ENCODE measurements around the gene FHL5.
"Not testable (repeated sequence)": the region's sequence is repeated elsewhere in the genome, so short reads cannot be mapped to it uniquely, and the experiment has no call there.

FHL5 gene

DNA sequence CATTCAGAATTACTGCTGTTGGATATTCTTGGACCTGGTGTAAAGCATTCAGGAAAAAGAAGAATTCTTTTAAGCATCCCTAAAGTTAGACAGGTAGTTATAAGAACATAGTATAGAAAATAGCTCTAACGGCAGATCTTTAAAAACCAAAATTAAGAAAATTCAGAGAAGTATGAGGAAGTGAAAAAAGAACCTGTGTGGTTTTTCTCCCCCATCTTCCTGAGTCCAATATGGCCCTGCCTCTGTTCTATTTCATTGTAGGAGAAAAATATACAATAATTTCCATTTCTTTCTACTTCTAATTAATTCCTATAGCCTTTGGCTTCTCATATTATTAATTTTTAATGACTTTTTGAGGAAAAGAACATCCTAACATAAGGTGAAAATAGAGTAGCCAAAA is 47.1 kb downstream of the FHL5 start:
- DNase-seq (ENCODE audit: low read depth in 2 of 2) = no peak

DNA sequence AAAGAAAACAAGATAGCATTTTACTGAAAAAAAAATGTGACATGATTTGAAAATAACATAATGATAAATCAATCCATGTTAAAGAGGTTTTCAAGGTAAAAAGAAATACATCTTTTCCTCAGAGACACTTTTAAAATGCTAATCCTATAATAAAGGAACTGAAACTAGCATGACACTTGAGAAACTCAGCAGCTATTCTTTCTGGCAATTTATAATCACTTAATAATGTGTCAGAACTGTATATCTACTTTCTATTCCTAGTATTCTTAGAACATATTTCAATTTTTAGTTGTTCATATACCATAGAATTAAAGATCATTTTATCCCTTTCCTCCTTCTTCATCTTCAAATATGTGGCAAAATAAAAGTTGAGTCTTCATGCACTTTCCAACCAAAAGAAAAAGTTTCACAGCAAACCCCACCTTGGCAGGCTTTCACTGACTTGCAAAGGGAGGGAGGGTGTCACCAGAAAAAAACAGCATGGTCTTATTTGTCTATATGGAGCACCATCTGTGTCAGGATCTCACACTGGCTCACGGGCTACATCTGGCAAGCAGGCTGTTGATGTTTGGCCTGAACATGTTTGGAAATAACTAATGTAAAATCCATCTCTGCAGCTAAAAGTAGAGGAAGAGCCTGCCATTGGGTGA is 48.5 kb downstream of the FHL5 start:
- DNase-seq (ENCODE audit: low read depth in 2 of 2) = no peak

DNA sequence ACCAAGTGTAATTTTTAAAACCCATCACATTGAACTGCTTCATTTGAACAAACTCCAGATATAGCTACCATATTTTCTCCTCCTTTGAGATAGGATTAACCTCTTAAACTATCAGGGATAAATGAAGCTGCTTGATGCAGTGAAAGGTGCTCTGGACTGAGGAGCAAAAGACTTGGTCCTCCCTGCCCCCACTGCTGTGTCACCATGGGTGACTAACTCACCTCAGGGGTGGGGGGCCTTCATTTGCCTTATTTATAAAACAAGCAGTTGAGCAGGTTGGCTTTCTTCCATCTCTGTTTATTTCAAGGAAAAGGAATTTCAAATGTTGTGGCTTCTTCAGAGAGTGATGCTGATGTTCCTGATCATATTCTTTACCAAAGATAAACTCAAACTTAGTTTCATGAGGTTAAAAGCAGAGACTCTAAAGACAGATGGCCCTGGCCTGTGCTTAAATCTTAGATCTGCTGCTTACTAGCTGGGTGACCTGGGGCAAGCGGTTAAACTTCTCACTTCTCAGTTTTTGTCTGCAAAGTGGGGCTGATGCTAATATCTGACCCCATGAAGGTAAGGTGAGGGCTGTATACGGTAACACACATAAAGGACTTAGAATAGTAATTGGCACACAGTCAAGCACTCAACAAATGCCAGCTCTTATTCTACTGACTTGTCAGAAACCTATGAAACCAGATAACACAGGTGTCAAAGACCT is 50.5 kb downstream of the FHL5 start:
- DNase-seq (ENCODE audit: low read depth in 2 of 2) = no peak

DNA sequence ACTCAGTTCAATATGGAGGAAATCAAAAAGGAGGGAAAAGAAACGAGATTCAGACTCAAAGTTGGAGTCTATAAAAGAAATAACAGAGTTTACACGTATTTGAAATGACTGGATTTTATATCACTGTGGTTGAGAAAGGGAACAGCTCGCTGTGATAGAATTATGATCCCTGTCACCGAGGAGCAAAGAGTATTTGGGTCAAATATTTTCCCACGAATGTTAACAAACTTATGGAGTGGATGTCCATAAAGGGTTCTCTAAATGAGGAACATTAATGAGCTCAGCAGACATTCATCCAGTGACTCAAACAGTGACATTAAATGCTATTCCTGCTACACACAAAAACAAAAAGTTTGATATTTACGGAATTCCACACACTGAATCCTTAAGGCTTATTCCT is 57.9 kb downstream of the FHL5 start:
- DNase-seq (ENCODE audit: low read depth in 2 of 2) = no peak

DNA sequence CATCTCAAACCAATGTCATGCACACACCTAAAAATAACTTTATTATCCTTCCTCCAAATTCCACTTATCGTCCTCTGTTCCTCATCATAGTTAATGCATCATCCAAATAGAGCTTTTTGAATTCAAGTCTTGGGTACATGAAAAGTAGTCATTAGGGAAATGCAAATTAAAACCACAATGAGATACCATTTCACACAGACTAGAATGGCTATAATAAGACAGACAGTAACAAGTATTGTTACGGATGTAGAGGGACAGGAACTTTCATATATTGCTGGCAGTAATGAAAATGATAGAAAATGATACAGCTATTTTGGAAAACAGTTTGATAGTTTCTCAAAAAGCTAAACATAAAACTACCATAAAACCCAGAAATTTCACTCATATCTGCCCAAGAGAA is 59.1 kb downstream of the FHL5 start:
- no peak for DNase-seq (ENCODE audit: low read depth in 2 of 2)

DNA sequence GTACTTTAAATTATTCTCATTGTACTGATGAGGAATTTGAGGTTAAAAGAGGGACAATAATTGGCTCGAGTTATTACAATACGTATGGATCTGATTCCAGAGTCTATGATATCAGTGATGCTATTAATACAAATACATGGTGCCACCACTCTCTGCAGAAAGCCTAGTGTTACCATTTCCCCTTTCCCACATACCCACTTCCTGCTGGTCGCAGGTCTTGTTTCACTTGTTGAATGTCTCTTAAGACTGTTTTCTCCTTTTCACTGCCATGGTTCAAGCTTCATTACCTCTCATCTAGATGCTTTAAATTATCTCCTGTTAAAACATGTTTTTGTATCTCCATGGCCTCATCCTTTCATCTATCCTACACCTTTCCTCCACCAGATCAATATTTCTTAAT is 62.0 kb downstream of the FHL5 start:
- no peak for DNase-seq (ENCODE audit: low read depth in 2 of 2)

DNA sequence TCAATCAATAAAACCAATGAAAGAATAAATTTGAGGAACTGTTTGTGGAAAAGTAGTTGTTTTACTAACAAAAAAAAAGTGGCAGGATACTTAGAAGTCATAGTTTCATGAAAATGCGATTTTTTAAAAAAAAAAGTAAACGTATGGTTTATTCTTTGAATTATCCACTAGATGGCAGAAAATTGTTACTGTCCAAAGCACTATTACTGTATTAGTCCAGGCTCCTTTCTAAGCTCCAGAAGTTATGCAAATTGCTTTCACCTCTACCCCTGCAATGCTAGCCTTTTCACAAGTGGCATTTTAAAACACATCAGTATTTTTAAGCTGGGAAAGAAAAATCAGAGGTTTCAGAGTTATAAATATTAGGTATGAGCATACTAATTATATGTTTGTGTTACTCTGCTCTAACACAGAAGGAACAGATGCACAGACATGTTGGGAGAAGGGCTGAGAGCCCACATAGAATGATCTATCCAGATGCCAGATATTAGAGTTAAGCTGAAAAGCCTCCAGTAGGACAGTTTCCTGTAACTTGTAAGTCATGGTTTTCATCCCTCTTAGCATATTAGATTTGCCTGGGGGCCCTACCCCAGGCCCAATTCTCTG is 63.9 kb downstream of the FHL5 start:
- no peak for DNase-seq (ENCODE audit: low read depth in 2 of 2)

DNA sequence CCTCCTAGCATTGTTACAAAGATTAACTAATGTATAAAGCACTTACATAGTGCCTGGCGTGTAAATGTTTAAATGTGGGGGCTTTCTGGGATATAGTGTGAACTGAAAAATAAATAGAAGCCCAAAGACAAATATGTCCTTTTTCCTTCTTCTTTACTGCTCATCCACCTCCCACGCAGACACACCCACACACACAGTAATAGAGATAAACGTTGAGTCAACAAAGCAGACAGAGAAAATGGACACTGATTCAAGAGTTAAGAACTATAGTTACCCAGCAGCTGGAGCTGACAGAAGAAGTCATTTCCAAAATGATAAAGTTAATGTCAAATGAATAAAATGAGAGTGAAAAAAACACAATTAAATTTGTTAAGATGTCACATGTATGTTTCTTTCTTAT is 68.3 kb downstream of the FHL5 start:
- DNase-seq (ENCODE audit: low read depth in 2 of 2) = no peak

DNA sequence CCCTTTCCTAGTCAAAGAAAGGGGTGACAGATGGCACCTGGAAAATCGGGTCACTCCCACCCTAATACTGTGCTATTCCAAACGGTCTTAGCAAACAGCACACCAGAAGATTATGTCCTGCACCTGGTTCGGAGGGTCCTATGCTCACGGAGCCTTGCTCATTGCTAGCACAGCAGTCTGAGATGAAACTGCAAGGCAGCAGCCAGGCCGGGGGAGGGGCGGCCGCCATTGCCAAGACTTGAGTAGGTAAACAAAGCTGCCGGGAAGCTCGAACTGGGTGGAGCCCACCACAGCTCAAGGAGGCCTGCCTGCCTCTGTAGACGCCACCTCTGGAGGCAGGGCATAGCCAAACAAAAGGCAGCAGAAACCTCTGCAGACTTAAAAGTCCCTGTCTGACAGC is 75.1 kb downstream of the FHL5 start:
- DNase-seq (ENCODE audit: low read depth in 2 of 2) = not testable (repeated sequence)

DNA sequence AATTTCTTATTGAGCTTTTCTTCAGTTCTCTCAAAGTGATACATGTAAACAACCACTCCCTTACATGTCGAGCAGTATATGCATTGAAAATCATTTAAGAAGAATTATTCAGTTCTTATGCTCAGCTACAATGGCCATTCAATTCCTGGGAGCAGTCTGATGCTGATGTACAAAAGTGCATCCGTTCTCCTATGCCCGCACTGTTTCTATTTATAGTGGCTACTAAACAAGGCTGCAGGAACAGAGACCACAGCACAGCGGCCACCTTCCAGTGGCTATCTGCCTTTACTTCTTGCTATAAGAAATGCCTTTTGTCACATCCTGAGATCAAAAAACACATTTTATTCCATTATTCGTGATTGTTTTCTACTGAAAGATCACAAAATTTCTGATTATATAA is 82.2 kb downstream of the FHL5 start:
- DNase-seq (ENCODE audit: low read depth in 2 of 2) = no peak

DNA sequence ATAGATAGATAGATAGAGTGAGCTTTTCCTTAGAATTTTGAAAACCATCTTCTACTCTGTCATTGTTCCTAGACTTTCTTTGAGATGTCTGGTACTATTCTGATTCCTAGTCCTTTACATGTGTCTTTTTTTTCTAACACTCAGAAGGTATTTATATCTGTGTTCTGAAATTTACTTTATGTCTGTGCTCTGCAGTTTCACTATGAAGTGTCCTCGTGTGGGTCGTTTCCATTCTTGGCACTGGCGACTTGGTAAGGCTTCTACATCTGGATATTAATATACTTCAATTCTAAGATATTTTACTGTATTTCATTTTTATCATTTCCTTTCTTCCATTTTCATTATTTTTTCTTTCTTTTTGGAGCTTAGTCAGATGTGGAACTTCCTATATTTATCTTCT is 87.0 kb downstream of the FHL5 start:
- no peak for DNase-seq (ENCODE audit: low read depth in 2 of 2)

DNA sequence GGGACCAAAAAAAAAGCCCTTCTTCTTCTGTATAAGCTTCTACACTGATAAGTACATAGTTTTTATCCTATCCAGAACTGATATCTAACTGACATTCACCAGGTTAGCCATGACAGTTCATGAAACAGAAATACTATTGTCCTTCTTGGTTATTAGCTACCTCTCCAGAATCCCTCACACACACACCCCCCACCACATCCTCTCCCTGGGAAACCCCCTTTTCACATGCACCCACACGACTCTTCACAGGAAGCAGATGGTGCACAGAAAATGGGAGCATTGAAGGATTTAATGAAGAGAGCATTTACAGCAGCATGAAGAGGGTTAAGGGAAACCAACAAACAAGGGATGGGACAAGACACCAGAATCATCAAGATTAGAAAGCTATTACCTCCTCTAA is 88.9 kb downstream of the FHL5 start:
- DNase-seq (ENCODE audit: low read depth in 2 of 2) = no peak

DNA sequence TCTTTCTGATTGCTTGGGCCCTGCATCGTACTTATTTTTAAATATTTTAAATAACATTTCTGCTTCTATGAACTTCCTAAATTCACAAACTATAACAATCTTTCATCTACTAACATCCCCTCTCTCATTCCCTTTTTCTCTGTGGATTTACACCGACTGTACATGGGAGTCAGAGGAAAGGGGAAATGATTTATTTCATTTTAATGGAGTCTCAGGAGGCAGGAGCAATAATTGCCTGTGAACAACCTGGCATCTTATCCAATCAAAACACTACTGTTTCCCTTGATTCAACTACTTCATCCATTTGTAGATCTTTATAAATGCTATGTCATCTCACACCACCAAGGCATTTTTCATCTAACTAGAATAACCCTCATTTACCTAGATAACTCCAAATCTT is 89.6 kb downstream of the FHL5 start:
- DNase-seq (ENCODE audit: low read depth in 2 of 2) = no peak

DNA sequence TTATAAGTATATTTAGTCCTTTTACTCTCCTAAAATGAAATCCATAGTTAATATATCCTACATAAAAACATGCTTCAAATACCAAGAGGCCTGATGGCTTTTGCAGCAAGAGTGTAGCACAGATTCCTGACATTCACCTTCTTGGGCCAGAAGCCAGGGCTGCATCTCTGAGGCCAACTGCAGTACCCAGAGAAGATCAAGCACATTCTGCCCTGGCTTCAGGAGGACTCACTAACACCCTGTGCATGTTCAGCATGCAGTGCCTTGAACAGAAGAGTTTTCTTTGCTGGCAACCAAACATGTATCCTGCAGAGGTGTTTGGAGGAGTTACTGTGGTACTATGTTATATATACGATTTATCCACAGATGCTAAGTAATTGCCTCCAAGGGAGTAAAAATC is 90.3 kb downstream of the FHL5 start:
- no peak for DNase-seq (ENCODE audit: low read depth in 2 of 2)

DNA sequence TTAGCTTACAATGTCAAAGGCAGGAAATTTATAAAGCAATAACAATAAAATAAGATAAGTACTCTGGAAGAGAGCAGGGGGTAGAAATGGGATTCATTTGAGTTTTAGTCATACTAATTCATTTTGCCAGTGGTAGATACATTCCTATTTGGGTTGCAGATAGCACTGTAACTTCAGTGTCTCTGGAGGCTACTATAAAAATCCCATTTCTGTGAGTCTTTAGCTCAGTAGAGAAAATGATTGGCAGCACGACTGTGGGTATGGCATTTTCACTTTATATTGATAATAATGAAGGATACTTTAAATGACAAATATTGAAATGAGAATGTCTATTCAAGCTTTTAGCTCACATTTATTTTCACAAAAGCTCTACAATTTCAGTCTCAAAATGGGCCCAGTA is 93.6 kb downstream of the FHL5 start:
- DNase-seq (ENCODE audit: low read depth in 2 of 2) = no peak

DNA sequence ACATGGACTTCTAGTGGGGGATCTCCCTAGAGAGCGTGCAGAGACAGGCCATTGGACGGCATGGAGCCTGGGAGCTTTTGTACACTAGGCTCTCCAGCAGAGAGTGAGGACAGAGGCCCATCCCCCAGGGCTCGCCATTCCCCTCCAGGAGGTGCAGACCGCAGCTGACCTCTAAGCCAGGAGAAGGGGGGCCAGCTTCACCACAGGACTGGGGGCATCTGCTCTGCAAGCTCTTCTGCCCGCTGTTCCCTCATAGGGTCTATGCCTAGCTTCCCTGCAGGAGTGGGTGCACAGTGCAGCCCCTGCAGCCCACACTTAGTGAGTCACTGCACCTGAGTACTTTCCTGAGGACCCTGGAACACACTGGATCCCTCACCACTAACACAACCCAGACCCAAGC is 94.4 kb downstream of the FHL5 start:
- DNase-seq (ENCODE audit: low read depth in 2 of 2) = no peak

DNA sequence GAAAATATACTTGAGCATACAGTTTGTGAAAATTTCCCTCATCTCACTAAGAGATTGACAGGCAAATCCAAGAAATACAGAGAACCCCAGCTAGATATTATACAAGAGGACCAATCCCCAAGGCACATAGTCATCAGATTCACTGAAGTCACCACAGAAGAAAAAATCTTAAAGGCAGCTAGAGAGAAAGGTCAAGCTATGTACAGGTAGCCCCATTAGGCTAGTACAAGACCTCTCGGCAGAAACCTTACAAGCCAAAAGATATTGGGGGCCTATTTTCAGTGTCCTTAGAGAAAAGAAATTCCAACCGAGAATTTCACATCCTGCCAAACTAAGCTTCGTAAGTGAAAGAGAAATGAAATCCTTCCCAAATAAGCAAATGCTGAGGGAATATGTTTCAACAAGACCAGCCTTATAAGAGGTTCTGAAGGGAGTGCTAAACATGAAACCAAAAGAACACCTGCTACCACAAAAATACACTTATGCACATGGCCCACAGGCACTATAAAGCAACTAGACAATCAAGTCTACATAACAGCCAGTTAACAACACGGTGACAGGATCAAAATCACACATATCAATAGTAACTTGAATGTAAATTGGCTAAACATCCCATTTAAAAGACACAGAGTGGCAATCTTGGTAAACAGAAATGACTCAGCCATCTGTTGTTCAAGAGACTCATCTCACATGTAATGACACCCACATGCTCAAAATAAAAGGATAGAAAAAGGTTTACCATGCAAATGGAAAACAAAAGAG is 96.3 kb downstream of the FHL5 start:
- DNase-seq (ENCODE audit: low read depth in 2 of 2) = no peak
